Nucleus accumbens (tissue), 56 donors: Measurements from ENCODE around the gene PRR35.

ENCODE experiments used
- DNase-seq, 56 donors: peaks; one replicate each; lab custom pipeline; 2025; lab: John Stamatoyannopoulos, UW

The PRR35 gene

GRCh38 chr16:527015-527903, 32.9 kb upstream of the PRR35 start, which contains the start of gene CAPN15:
TSS of gene CAPN15 (plus strand) at chr16:527712. CDS start at chr16:546839, 19,127 bp downstream.
- peak in 54 of 56 donors; percentile 40 to 95 (median 84) for DNase-seq

- DNase-seq, result peak in 1 of 56 donors; percentile 8
These were observed 31.8 kb upstream of the PRR35 start for GRCh38 chr16:528111-529011.

- DNase-seq, result no peak
These were observed 31.1 kb upstream of the PRR35 start for GRCh38 chr16:529012-529575.

GRCh38 chr16:530111-530817, 29.9 kb upstream of the PRR35 start:
- DNase-seq, result no peak

- DNase-seq, result no peak
These were observed 28.6 kb upstream of the PRR35 start for GRCh38 chr16:531494-532125.

GRCh38 chr16:533391-534123, 26.6 kb upstream of the PRR35 start:
- peak in 5 of 56 donors; percentile 3 to 51 (median 24) for DNase-seq

DNA sequence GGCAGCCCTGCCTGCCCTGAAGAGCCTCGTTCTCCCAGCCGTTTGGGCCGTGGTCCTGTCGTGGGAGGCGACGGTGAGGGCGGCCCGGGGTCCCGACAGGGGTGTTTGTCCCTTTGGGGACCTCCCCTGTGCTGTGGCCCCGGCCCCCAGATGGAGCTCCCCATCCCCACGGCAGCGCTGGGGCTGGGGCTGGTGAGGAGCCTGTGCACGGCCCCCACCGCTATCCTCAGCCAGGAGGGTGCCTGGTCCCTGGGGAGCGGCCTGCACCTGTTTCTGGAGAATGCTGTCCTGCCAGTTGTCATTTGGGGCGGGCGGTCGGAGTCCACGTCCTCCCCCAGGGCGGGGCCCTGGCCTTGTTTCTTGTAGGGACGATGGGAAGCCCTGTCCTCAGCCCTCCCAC, 26.1 kb upstream of the PRR35 start:
- DNase-seq, result no peak

GRCh38 chr16:534856-535445, 25.2 kb upstream of the PRR35 start:
- no peak for DNase-seq

DNA sequence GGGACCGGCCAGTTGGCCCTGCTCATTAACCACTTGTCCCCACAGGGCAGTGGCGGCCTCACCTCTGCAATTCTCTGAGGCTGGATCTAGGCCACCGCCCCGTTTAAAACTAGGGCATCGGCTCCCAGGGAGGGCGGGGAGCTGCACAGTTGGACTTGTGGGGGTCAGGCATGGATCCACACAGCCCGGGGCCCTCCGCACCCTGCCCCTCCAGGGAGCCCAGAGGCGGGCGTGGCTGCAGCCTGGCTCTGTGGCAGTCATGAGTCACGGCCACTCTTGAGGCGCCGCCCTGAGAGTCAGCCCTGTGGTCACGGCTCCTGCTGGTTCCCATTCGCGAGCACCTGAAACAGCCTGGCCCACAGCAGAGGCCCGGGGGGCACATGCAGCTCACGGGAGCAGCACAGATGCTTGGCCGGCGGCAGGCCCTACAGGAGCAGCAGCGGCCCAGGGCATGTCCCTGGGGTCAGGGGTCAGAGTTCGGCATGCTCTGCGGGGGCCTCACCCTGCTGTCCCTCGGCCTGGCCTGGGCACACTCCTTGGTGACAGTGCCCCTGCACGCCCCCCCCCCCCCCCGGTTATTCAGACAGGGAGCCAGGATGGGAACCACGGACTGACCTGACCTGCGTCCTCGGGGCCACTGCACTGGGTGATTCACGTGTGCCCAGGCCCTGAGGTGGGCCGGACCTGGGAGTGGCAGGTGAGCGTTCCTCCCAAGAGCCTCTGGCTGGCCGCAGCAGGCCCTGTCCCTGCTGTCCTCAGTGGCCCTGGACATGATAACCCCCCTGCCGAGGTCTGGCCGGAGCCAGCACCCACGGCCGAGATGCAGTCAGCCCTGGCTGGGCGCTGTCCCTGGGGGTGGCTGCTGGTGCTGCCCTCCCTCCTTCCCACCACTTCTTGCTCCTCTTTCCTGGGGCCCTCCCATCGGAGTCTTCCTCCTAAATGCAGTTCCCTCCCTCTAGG, 24.5 kb upstream of the PRR35 start:
- no peak for DNase-seq

DNA sequence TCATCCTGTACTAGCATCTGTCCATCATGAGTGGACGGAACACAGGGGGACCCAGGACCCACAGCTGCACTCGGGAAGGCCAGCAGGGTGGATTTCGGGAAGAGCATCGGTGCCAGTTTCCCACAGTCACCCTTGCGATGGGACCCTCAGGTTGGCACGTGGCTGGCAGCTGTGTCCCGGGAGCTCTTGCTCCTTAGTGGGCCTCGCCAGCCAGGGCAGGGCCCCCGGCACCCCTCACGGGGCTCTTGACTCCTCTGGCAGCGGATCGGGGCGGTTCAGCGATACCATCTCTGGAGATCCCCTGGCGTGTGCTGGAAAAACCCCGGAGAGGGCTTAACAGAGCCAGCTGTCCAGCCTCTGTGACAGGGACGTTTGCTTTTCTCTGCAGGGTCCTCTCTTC, 23.4 kb upstream of the PRR35 start:
- DNase-seq, result no peak

- DNase-seq, result no peak
These were observed 22.5 kb upstream of the PRR35 start for GRCh38 chr16:537415-538335.

DNA sequence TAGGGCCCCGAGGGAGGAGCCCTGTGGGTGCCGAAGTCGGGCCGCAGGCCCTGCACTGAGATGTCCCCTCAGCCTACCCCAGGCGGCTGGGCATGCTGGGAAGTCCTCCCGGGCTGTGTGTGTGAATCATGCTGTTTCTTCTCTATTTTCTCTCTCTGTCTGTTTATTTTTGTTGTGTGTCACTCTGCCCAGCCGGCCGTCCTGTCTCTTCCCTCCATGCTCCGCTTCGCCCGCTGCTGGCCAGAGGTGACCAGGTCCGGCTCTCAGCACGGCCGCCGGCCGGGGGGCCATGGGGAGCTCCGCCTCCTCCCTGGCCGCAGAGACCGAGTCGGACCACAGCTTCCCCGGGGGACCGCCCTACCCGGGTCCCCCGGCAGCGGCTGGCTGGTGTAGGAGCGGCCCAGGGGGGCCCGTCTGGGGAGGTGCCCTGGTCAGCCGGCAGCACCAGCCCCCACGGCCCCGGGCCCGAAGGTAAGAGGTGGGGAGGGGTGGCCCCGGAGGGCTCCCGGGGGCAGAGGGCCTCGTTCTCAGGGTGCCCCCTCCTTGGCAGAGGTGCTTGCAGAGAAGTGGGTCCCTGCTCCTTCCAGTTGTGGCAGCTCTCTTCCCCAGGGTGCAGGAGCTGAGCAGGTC, 20.2 kb upstream of the PRR35 start:
- no peak for DNase-seq

- DNase-seq, result no peak
These were observed 19.4 kb upstream of the PRR35 start for GRCh38 chr16:540645-541340.

GRCh38 chr16:543301-544164, 16.7 kb upstream of the PRR35 start:
- no peak for DNase-seq
